HEK293 (cell line): Measurements from ENCODE around the gene NIPSNAP3A.
A peak's percentile ranks its signal among the peaks of the same experiment; 100 is the strongest.
"Not testable (repeated sequence)": the region's sequence is repeated elsewhere in the genome, so short reads cannot be mapped to it uniquely, and the experiment has no call there.

Experiments
- CTCF ChIA-PET: fragments of 350-600 bp; formaldehyde crosslinking; extraction: SDS; loops from one replicate; lab custom pipeline; 2021; ENCODE audit warnings: antibody characterized with exemption; lab: Yijun Ruan, JAX
- POLR2A ChIA-PET: fragments of 300-600 bp; formaldehyde crosslinking; extraction: SDS; loops from one replicate; lab custom pipeline; 2020; ENCODE audit warnings: antibody characterized with exemption, inconsistent platforms; lab: Yijun Ruan, JAX
- H3K27ac ChIP-seq: fragments of 200-500 bp; sonication (Bioruptor generic); 2 replicates; pipeline ENCODE4 v1.5.1; 2014; ENCODE audit warnings: low read depth, low read length, control low read depth, inconsistent platforms; ENCODE audit errors: extremely low read depth
- H3K36me3 ChIP-seq, 2 experiments: fragments of 200-500 bp in 1 of 2; sonication (Bioruptor generic) in 1 of 2; 1 replicate in 1 of 2; 2 replicates in 1 of 2; pipeline ENCODE4 v1.5.1; 2014 to 2017; ENCODE audit warnings: inconsistent platforms in 2 of 2, low read length in 2 of 2; ENCODE audit not compliant: control insufficient read depth in 2 of 2, insufficient read depth in 1 of 2
- H3K4me1 ChIP-seq: fragments of 200-500 bp; sonication (Bioruptor generic); 2 replicates; pipeline ENCODE4 v1.5.1; 2014; ENCODE audit warnings: mild to moderate bottlenecking, low read length, inconsistent platforms; ENCODE audit not compliant: control insufficient read depth, insufficient read depth
- H3K4me3 ChIP-seq: 2 replicates; pipeline ENCODE4 v1.5.1; 2011; ENCODE audit warnings: low read depth, mild to moderate bottlenecking, control low read depth, low read length, moderate library complexity
- H3K9me3 ChIP-seq: fragments of 200-500 bp; sonication (Bioruptor generic); 2 replicates; pipeline ENCODE4 v1.5.1; 2014; ENCODE audit warnings: low read depth, low read length, inconsistent platforms; ENCODE audit not compliant: control insufficient read depth, insufficient read depth
- GLI2 ChIP-seq: fragments of 450-650 bp; formaldehyde crosslinking; IDR thresholded peaks from 2 replicates; pipeline ENCODE4; 2017; ENCODE audit warnings: missing biosample characterization, missing genetic modification characterization, low read depth, borderline replicate concordance
- GLIS1 ChIP-seq: fragments of 450-650 bp; formaldehyde crosslinking; IDR thresholded peaks from 2 replicates; pipeline ENCODE4 v1.5.1; 2016; ENCODE audit warnings: missing biosample characterization, missing genetic modification characterization
- KLF10 ChIP-seq: fragments of 450-650 bp; IDR thresholded peaks from 2 replicates; pipeline ENCODE4 v1.5.1; 2018; ENCODE audit warnings: missing biosample characterization, mild to moderate bottlenecking, missing genetic modification characterization
- KLF9 ChIP-seq: fragments of 450-650 bp; formaldehyde crosslinking; IDR thresholded peaks from 2 replicates; pipeline ENCODE4 v1.5.1; 2016; ENCODE audit warnings: missing biosample characterization, missing genetic modification characterization, low read depth
- MYNN ChIP-seq: fragments of 450-650 bp; formaldehyde crosslinking; IDR thresholded peaks from 2 replicates; pipeline ENCODE4 v1.5.1; 2016; ENCODE audit warnings: missing biosample characterization, missing genetic modification characterization, borderline replicate concordance
- SP2 ChIP-seq: fragments of 450-650 bp; formaldehyde crosslinking; IDR thresholded peaks from 2 replicates; pipeline ENCODE4 v1.5.1; 2016; ENCODE audit warnings: missing biosample characterization, missing genetic modification characterization
- ZBTB17 ChIP-seq: fragments of 450-650 bp; formaldehyde crosslinking; IDR thresholded peaks from 2 replicates; pipeline ENCODE4 v1.5.1; 2016; ENCODE audit warnings: missing biosample characterization, missing genetic modification characterization
- ZBTB8A ChIP-seq: fragments of 450-650 bp; formaldehyde crosslinking; IDR thresholded peaks from 2 replicates; pipeline ENCODE4 v1.5.1; 2016; ENCODE audit warnings: missing biosample characterization, missing genetic modification characterization
- ZEB2 ChIP-seq: fragments of 450-650 bp; formaldehyde crosslinking; IDR thresholded peaks from 2 replicates; pipeline ENCODE4 v1.5.1; 2016; ENCODE audit warnings: missing biosample characterization, missing genetic modification characterization
- ZFP37 ChIP-seq: fragments of 450-650 bp; formaldehyde crosslinking; IDR thresholded peaks from 2 replicates; pipeline ENCODE4 v1.5.1; 2016; ENCODE audit warnings: missing biosample characterization, missing genetic modification characterization
- ZNF114 ChIP-seq: fragments of 450-650 bp; formaldehyde crosslinking; IDR thresholded peaks from 2 replicates; pipeline ENCODE4 v1.5.0; 2017; ENCODE audit warnings: missing biosample characterization, missing genetic modification characterization
- ZNF16 ChIP-seq: fragments of 450-650 bp; formaldehyde crosslinking; IDR thresholded peaks from 2 replicates; pipeline ENCODE4 v1.5.1; 2016; ENCODE audit warnings: low read depth, missing biosample characterization, missing genetic modification characterization
- ZNF335 ChIP-seq: fragments of 450-650 bp; formaldehyde crosslinking; conservative IDR thresholded peaks from 2 replicates; pipeline ENCODE4 v1.5.1; 2016; ENCODE audit warnings: missing biosample characterization, missing genetic modification characterization
- ZNF341 ChIP-seq: fragments of 450-650 bp; formaldehyde crosslinking; IDR thresholded peaks from 2 replicates; pipeline ENCODE4; 2016; ENCODE audit warnings: low read depth, missing biosample characterization, missing genetic modification characterization
- ZNF571 ChIP-seq: fragments of 450-650 bp; formaldehyde crosslinking; IDR thresholded peaks from 2 replicates; pipeline ENCODE4 v1.5.0; 2017; ENCODE audit warnings: missing biosample characterization, missing genetic modification characterization
- ZNF707 ChIP-seq: fragments of 450-650 bp; formaldehyde crosslinking; IDR thresholded peaks from 2 replicates; pipeline ENCODE4 v1.5.1; 2016; ENCODE audit warnings: missing biosample characterization, missing genetic modification characterization
- ZNF747 ChIP-seq: fragments of 450-650 bp; formaldehyde crosslinking; IDR thresholded peaks from 2 replicates; pipeline ENCODE4 v1.5.1; 2016; ENCODE audit warnings: missing biosample characterization, missing genetic modification characterization
- ZXDB ChIP-seq: fragments of 450-650 bp; formaldehyde crosslinking; IDR thresholded peaks from 2 replicates; pipeline ENCODE4 v1.5.1; 2016; ENCODE audit warnings: missing biosample characterization, missing genetic modification characterization
- TF ChIP-seq, protein P1 (sequence below): sonication (generic); formaldehyde crosslinking; IDR thresholded peaks from 2 replicates; pipeline ENCODE4 v1.8.1; 2022; ENCODE audit warnings: mild to moderate bottlenecking, moderate library complexity, missing genetic modification reagents
- TF ChIP-seq, protein P2 (sequence below): fragments of 450-650 bp; formaldehyde crosslinking; IDR thresholded peaks from 2 replicates; pipeline ENCODE4 v1.5.1; 2016; ENCODE audit warnings: missing biosample characterization, missing genetic modification characterization
- TF ChIP-seq, protein P3 (sequence below): fragments of 450-650 bp; formaldehyde crosslinking; optimal IDR thresholded peaks from 2 replicates; pipeline ENCODE3; 2016; ENCODE audit warnings: missing biosample characterization, mild to moderate bottlenecking, missing genetic modification characterization
- TF ChIP-seq, protein P4 (sequence below): fragments of 450-650 bp; formaldehyde crosslinking; IDR thresholded peaks from 2 replicates; pipeline ENCODE4 v1.5.1; 2016; ENCODE audit warnings: missing biosample characterization, missing genetic modification characterization
- TF ChIP-seq, protein P5 (sequence below): fragments of 450-650 bp; formaldehyde crosslinking; IDR thresholded peaks from 2 replicates; pipeline ENCODE4 v1.5.1; 2016; ENCODE audit warnings: missing biosample characterization, missing genetic modification characterization, borderline replicate concordance

The NIPSNAP3A gene

DNA sequence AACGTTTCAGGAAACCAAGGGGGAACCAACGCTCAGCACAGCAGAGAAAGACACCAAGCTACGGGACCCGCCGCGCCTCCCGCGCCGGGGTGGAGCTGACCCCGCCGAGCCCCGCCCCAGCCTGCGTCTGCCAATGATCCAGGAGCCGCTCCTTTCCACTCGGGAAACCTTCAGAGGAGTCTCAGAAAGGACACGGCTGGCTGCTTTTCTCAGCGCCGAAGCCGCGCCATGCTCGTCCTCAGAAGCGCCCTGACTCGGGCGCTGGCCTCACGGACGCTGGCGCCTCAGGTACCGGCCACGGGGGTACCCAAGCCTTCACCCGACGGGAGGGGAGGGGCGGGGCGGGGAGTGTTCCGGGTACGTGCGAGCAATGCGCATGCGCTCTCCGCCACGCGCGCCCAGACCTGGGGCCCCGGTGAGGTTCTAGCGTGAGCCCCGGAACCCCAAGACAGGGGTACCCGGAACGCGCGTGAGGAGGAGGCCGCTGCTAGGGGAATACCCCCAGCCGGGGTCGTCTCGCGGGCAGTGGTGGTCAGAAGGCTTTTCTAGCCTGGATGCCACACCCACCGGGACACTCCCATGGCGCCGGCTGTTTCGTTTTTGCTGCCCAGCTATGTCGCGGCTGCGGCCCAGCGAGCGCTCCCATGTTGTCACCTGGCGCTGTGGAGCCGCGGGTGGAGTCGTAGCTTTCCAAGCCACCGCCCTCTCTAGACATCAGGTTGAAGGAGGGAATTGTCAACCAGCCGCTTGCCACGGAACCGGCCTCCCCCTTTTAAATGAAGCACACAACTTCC lies at the start of gene NIPSNAP3A (continued):
- TF ChIP-seq ZNF571, result no peak
- TF ChIP-seq, protein P1, sequence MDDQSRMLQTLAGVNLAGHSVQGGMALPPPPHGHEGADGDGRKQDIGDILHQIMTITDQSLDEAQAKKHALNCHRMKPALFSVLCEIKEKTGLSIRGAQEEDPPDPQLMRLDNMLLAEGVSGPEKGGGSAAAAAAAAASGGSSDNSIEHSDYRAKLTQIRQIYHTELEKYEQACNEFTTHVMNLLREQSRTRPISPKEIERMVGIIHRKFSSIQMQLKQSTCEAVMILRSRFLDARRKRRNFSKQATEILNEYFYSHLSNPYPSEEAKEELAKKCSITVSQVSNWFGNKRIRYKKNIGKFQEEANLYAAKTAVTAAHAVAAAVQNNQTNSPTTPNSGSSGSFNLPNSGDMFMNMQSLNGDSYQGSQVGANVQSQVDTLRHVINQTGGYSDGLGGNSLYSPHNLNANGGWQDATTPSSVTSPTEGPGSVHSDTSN, result peak; percentile 46; the same call in 1 of the 2 replicates
- TF ChIP-seq ZNF114 (tag by site-specific recombination), result no peak
- TF ChIP-seq ZBTB8A, result peak; percentile 57
- TF ChIP-seq ZEB2 (tag by site-specific recombination), result 0 out of 2 replicates have a peak, but pooled peaks have one; percentile 30
- peak; percentile 39; the same call in 1 of the 2 replicates for TF ChIP-seq SP2 (tag by site-specific recombination)
- TF ChIP-seq GLI2 (tag by site-specific recombination), result no peak
- peak; percentile 64 for TF ChIP-seq ZNF341
- TF ChIP-seq, protein P2, sequence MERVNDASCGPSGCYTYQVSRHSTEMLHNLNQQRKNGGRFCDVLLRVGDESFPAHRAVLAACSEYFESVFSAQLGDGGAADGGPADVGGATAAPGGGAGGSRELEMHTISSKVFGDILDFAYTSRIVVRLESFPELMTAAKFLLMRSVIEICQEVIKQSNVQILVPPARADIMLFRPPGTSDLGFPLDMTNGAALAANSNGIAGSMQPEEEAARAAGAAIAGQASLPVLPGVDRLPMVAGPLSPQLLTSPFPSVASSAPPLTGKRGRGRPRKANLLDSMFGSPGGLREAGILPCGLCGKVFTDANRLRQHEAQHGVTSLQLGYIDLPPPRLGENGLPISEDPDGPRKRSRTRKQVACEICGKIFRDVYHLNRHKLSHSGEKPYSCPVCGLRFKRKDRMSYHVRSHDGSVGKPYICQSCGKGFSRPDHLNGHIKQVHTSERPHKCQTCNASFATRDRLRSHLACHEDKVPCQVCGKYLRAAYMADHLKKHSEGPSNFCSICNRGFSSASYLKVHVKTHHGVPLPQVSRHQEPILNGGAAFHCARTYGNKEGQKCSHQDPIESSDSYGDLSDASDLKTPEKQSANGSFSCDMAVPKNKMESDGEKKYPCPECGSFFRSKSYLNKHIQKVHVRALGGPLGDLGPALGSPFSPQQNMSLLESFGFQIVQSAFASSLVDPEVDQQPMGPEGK (tag by site-specific recombination), result 0 out of 2 replicates have a peak, but pooled peaks have one; percentile 54
- no peak for TF ChIP-seq ZNF16 (tag by site-specific recombination)
- peak; percentile 19; the same call in 1 of the 2 replicates for TF ChIP-seq ZBTB17 (tag by site-specific recombination)
- peak; percentile 96 for TF ChIP-seq KLF9 (tag by site-specific recombination)
- TF ChIP-seq, protein P3, sequence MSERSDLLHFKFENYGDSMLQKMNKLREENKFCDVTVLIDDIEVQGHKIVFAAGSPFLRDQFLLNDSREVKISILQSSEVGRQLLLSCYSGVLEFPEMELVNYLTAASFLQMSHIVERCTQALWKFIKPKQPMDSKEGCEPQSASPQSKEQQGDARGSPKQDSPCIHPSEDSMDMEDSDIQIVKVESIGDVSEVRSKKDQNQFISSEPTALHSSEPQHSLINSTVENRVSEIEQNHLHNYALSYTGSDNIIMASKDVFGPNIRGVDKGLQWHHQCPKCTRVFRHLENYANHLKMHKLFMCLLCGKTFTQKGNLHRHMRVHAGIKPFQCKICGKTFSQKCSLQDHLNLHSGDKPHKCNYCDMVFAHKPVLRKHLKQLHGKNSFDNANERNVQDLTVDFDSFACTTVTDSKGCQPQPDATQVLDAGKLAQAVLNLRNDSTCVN (tag by site-specific recombination), result peak; percentile 76
- TF ChIP-seq ZNF335 (tag by site-specific recombination), result peak; percentile 75
- peak; percentile 9 for TF ChIP-seq GLIS1 (tag by site-specific recombination)

DNA sequence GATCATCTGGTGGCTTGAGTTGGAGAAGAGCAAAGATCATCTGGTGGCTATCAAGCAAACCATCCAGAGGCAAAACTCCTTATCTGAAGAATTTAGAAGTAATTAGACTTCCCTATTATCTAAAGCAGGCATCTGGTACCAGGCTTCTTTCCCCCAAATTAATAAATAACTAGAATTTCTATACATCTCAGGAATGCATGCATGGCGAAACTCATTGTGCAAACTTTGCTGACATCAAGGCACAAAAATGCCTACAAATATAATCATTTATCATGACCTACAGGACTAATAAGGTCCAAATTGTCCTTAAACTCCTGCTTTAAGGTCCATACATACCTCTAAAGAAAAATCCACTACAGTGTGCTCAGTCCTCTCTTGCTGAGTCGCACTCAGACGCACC lies 47.2 kb upstream of the NIPSNAP3A start:
- Histone ChIP-seq H3K4me3 (no peak overlapping the region), H3K4me1 (no peaks in the 10 kb centered on the region), H3K27ac (no peak overlapping the region), H3K9me3 (no peaks in the 10 kb centered on the region), H3K36me3 (no peaks in the 10 kb centered on the region)
- ChIA-PET CTCF (interaction anchor here (0.6 to 0.8 kb wide), 2 partner anchors 13 to 43 kb away, joined by 3 read pairs; no protein-coding TSS in a partner anchor), POLR2A (no interaction called here)
- TF ChIP-seq MYNN (no peak), ZFP37 (tag by site-specific recombination) (no peak), ZNF747 (tag by site-specific recombination) (no peak), ZXDB (no peak), KLF10 (tag by site-specific recombination) (no peak), ZNF707 (no peak)
- TF ChIP-seq, protein P4, sequence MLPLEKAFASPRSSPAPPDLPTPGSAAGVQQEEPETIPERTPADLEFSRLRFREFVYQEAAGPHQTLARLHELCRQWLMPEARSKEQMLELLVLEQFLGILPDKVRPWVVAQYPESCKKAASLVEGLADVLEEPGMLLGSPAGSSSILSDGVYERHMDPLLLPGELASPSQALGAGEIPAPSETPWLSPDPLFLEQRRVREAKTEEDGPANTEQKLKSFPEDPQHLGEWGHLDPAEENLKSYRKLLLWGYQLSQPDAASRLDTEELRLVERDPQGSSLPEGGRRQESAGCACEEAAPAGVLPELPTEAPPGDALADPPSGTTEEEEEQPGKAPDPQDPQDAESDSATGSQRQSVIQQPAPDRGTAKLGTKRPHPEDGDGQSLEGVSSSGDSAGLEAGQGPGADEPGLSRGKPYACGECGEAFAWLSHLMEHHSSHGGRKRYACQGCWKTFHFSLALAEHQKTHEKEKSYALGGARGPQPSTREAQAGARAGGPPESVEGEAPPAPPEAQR, result no peak
- TF ChIP-seq, protein P5, sequence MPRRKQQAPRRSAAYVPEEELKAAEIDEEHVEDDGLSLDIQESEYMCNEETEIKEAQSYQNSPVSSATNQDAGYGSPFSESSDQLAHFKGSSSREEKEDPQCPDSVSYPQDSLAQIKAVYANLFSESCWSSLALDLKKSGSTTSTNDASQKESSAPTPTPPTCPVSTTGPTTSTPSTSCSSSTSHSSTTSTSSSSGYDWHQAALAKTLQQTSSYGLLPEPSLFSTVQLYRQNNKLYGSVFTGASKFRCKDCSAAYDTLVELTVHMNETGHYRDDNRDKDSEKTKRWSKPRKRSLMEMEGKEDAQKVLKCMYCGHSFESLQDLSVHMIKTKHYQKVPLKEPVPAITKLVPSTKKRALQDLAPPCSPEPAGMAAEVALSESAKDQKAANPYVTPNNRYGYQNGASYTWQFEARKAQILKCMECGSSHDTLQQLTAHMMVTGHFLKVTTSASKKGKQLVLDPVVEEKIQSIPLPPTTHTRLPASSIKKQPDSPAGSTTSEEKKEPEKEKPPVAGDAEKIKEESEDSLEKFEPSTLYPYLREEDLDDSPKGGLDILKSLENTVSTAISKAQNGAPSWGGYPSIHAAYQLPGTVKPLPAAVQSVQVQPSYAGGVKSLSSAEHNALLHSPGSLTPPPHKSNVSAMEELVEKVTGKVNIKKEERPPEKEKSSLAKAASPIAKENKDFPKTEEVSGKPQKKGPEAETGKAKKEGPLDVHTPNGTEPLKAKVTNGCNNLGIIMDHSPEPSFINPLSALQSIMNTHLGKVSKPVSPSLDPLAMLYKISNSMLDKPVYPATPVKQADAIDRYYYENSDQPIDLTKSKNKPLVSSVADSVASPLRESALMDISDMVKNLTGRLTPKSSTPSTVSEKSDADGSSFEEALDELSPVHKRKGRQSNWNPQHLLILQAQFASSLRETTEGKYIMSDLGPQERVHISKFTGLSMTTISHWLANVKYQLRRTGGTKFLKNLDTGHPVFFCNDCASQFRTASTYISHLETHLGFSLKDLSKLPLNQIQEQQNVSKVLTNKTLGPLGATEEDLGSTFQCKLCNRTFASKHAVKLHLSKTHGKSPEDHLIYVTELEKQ, result no peak

DNA sequence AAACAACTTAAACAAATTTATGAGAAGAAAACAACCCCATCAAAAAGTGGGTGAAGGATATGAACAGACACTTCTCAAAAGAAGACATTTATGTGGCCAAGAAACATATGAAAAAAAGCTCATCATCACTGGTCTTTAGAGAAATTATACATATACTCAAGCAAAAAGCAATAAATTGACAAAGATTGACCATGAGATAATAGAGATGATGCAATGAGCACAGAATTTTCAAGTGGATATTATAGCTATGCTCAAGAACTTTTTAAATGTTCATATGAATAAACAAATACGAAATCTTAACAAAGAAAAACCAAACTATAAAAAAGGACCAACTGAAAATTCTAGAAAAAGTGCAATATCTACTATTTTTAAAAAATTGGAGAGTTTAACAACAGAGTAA lies 38.7 kb upstream of the NIPSNAP3A start:
- H3K27ac ChIP-seq, H3K9me3 ChIP-seq, POLR2A ChIA-PET, H3K4me3 ChIP-seq, H3K36me3 ChIP-seq, H3K4me1 ChIP-seq: not testable (repeated sequence)
- CTCF ChIA-PET, result interaction anchor here (1.7 kb wide), 1 partner anchor 26 kb away, joined by 6 read pairs; no protein-coding TSS in a partner anchor
